GM12878 (cell line): ENCODE data around the gene SPIC. TPM values are rescaled to one million over a fixed set of nuclear protein-coding genes. Genes with fewer than 3 reads are reported as not detected.

ENCODE experiments used
- ATAC-seq: fragments of 200-7000 bp; cut with Tn5 transposase; 3 replicates; pipeline ENCODE4 v1.9.1; 2020; ENCODE audit warnings: mild to moderate bottlenecking, moderate library complexity
- BruUV-seq: library from RNA; stranded (reverse); fragments of 400-500 nt; replicated peaks from 2 replicates; lab custom pipeline; 2021; lab: Mats Ljungman, UMichigan
- CTCF ChIA-PET: fragments of 300-600 bp; sonication (Branson Sonifier 250); formaldehyde crosslinking; extraction: SDS; loops from one replicate; lab custom pipeline; 2021; ENCODE audit warnings: inconsistent platforms; lab: Yijun Ruan, JAX
- POLR2A ChIA-PET: fragments of 350-600 bp; formaldehyde crosslinking; extraction: SDS; loops from one replicate; lab custom pipeline; 2021; ENCODE audit warnings: inconsistent platforms; lab: Charles Lee
- RAD21 ChIA-PET: fragments of 300-600 bp; sonication (Branson Sonifier 250); formaldehyde crosslinking; loops from one replicate; lab custom pipeline; 2023; ENCODE audit warnings: antibody characterized with exemption; ENCODE audit not compliant: unreplicated experiment; lab: Charles Lee
- SMC1A ChIA-PET: fragments of 300-600 bp; sonication (Branson Sonifier 250); formaldehyde crosslinking; loops from one replicate; lab custom pipeline; 2023; ENCODE audit not compliant: unreplicated experiment, uncharacterized antibody; lab: Charles Lee
- DNase-seq: peaks from one replicate; pipeline ENCODE4 v3.0.0-alpha.2; 2011; ENCODE audit warnings: low read depth, low spot score
- FAIRE-seq: peaks from 3 replicates; lab custom pipeline; 2011; peaks lifted over from hg19 to GRCh38; lab: Jason Lieb, UNC
- H2AFZ ChIP-seq: 2 replicates; pipeline ENCODE4 v1.6.0; 2011; ENCODE audit warnings: low read depth, low read length, control low read depth; ENCODE audit not compliant: control insufficient read depth
- H3K27ac ChIP-seq: 2 replicates; pipeline ENCODE4 v1.5.1; 2011; ENCODE audit warnings: control low read depth; ENCODE audit not compliant: control insufficient read depth, insufficient read depth
- H3K27me3 ChIP-seq, 2 experiments: replicated peaks in 1 of 2; 2 replicates each; pipeline versions ENCODE4 v1.6.0 to v1.6.1; 2011; ENCODE audit warnings: low read length in 1 of 2; ENCODE audit not compliant: control insufficient read depth in 2 of 2, insufficient read depth in 2 of 2
- H3K36me3 ChIP-seq, 2 experiments: 2 replicates each; pipeline ENCODE4 v1.5.1; 2011; ENCODE audit warnings: low read length in 1 of 2; ENCODE audit not compliant: control insufficient read depth in 2 of 2, insufficient read depth in 2 of 2
- H3K4me1 ChIP-seq: 2 replicates; pipeline ENCODE4 v1.6.1; 2011; ENCODE audit warnings: mild to moderate bottlenecking, low read length, moderate library complexity, mixed read lengths; ENCODE audit not compliant: control insufficient read depth, insufficient read depth
- H3K4me2 ChIP-seq: 2 replicates; pipeline ENCODE4 v1.6.0; 2011; ENCODE audit warnings: control low read depth; ENCODE audit not compliant: control insufficient read depth, insufficient read depth
- H3K4me3 ChIP-seq: fragments of 200-600 bp; sonication (generic); 2 replicates; pipeline ENCODE4 v1.5.1; 2016
- H3K79me2 ChIP-seq: 2 replicates; pipeline ENCODE4 v1.6.0; 2011; ENCODE audit warnings: low read length; ENCODE audit not compliant: control insufficient read depth, insufficient read depth
- H3K9ac ChIP-seq: 2 replicates; pipeline ENCODE4 v1.8.0; 2011; ENCODE audit warnings: low read length, control low read depth, mixed read lengths; ENCODE audit not compliant: control insufficient read depth, insufficient read depth
- H3K9me3 ChIP-seq: replicated peaks from 3 replicates; pipeline ENCODE4 v1.5.1; 2011; ENCODE audit warnings: mild to moderate bottlenecking, low read length; ENCODE audit not compliant: control insufficient read depth, insufficient read depth
- H4K20me1 ChIP-seq: 2 replicates; pipeline ENCODE4 v1.6.0; 2011; ENCODE audit not compliant: control insufficient read depth, insufficient read depth
- ELK1 ChIP-seq: IDR thresholded peaks from 2 replicates; pipeline ENCODE4 v1.6.1; 2012; ENCODE audit warnings: low read depth, low read length, improper control_type of control experiment
- FOXK2 ChIP-seq: fragments of 450-650 bp; IDR thresholded peaks from 2 replicates; pipeline ENCODE4 v1.6.1; 2017; ENCODE audit warnings: mild to moderate bottlenecking, moderate library complexity
- KLF5 ChIP-seq: fragments of 450-650 bp; IDR thresholded peaks from 2 replicates; pipeline ENCODE4 v1.6.1; 2014; ENCODE audit warnings: mild to moderate bottlenecking; ENCODE audit not compliant: partially characterized antibody
- ZNF384 ChIP-seq: IDR thresholded peaks from 2 replicates; pipeline ENCODE4 v1.6.1; 2012; ENCODE audit warnings: low read depth, mild to moderate bottlenecking, low read length, improper control_type of control experiment, borderline replicate concordance
- WGBS: methylation state at CpG from one replicate; pipeline ENCODE4 v1.1.6; 2016; ENCODE audit warnings: low lambda C conversion rate; ENCODE audit not compliant: insufficient replicate concordance, insufficient coverage; ENCODE audit errors: missing lambda C conversion rate; 5-methylcytosine and 5-hydroxymethylcytosine counted together
- in situ Hi-C: fragments of 300-500 bp; cut with MboI; formaldehyde crosslinking; loops from 9 replicates; pipeline ENCODE4 v1.14.3; 2018; ENCODE audit warnings: mixed read lengths
- intact Hi-C: fragments of 100-400 bp; cut with micrococcal nuclease; formaldehyde crosslinking; loops from one replicate; pipeline ENCODE4 v1.14.2; 2022; ENCODE audit not compliant: unreplicated experiment
- polyA plus RNA-seq, 11 experiments: library from polyadenylated mRNA; depleted of rRNA in 4 of 11; unstranded in 6 of 11; stranded (reverse) in 5 of 11; fragments of >200 nt; fragmentation: Nextera tagmentation in 4 of 11; fragmentation: Illumina TruSeq in 1 of 11; extraction: Ambion mirVana in 4 of 11; extraction: Trizol in 1 of 11; gene quantifications; 1 replicate in 1 of 11; 2 replicates in 10 of 11; pipeline versions ENCODE4 v1.2.1 to v1.2.3, GENCODE V29; 2011 to 2016; ENCODE audit warnings: inconsistent platforms in 2 of 11, missing spikeins in 2 of 11, low read depth in 1 of 11
- total RNA-seq, 4 experiments: library from RNA; depleted of rRNA in 3 of 4; stranded (reverse); fragments of >200 nt in 3 of 4; fragmentation: Illumina TruSeq in 1 of 4; extraction: Trizol in 1 of 4; gene quantifications; 2 replicates each; pipeline versions ENCODE4 v1.2.1 to v1.2.3, GENCODE V29; 2013 to 2021
- TF ChIP-seq, protein P1 (sequence below): fragments of 450-650 bp; IDR thresholded peaks from 2 replicates; pipeline ENCODE4 v1.6.1; 2017; ENCODE audit warnings: low read depth, mild to moderate bottlenecking, moderate library complexity

SPIC gene
- total and polyA plus RNA-seq, 10 of the 15 experiments (the other 5 are each of a cell fraction or from before 2014, with no cell fraction given), result 0.07 to 2.2 (median 0.18) TPM; not detected in 4

DNA sequence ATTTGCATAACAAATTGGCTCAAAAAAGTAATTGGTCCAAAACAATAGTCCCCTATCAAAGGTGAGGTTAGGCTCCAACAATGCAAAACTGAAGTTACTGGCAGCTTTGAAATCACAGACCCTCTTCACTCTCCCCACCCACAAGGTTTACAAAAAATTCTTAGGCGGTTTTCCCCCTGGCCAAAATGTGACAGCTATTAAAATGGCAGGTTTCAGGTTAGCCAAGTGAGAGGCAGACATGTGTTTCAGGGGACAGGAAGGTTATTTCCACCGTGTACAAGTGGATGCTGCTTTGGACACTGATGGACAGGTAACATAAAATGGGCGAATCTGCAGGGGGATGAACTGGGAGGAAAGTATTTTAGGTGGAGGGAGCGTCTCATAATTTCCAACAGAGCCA is 888 bp upstream of the SPIC start:
- Histone ChIP-seq H3K9ac (no peak overlapping the region), H3K79me2 (no peaks in the 10 kb centered on the region), H3K27ac (no peak overlapping the region), H3K4me1 (no peaks in the 10 kb centered on the region)
- FAIRE-seq, result no peak
- DNase-seq, result no peak
- TF ChIP-seq ZNF384 (peak; percentile 58; the same call in 1 of the 2 replicates), KLF5 (no peak)
- TF ChIP-seq, protein P1, sequence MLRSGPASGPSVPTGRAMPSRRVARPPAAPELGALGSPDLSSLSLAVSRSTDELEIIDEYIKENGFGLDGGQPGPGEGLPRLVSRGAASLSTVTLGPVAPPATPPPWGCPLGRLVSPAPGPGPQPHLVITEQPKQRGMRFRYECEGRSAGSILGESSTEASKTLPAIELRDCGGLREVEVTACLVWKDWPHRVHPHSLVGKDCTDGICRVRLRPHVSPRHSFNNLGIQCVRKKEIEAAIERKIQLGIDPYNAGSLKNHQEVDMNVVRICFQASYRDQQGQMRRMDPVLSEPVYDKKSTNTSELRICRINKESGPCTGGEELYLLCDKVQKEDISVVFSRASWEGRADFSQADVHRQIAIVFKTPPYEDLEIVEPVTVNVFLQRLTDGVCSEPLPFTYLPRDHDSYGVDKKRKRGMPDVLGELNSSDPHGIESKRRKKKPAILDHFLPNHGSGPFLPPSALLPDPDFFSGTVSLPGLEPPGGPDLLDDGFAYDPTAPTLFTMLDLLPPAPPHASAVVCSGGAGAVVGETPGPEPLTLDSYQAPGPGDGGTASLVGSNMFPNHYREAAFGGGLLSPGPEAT, result 0 out of 2 replicates have a peak, but pooled peaks have one; percentile 28
- TF ChIP-seq, all 136 proteins: peak for 2
- in situ Hi-C loops (no loop called here), intact Hi-C loops (no loop called here)
- Histone ChIP-seq H3K27me3 (no peaks in the 10 kb centered on the region), H3K36me3 (no peaks in the 10 kb centered on the region), H3K4me3 (no peak overlapping the region), H2AFZ (no peak overlapping the region), H3K9me3 (no peaks in the 10 kb centered on the region), H3K4me2 (no peak overlapping the region), H4K20me1 (no peaks in the 10 kb centered on the region)
- ChIA-PET RAD21 (no interaction called here), POLR2A (no interaction called here), SMC1A (interaction anchor here (1.0 kb wide), 1 partner anchor 9 kb away, joined by 3 read pairs; no protein-coding TSS in a partner anchor), CTCF (interaction anchor here (1.6 kb wide), 1 partner anchor 10 kb away, joined by 4 read pairs; no protein-coding TSS in a partner anchor)
- no TSS peak for BruUV-seq
- WGBS, result 27% methylated on average over 4 of the region's 4 CpGs
- ATAC-seq, result peak; percentile 71

- Histone ChIP-seq H3K27me3 (no peaks in the 10 kb centered on the region), H3K79me2 (no peaks in the 10 kb centered on the region), H4K20me1 (no peaks in the 10 kb centered on the region), H3K36me3 (no peaks in the 10 kb centered on the region), H3K4me2 (no peak overlapping the region), H2AFZ (no peak overlapping the region), H3K27ac (no peak overlapping the region), H3K4me3 (no peak overlapping the region), H3K9me3 (no peaks in the 10 kb centered on the region), H3K4me1 (no peaks in the 10 kb centered on the region), H3K9ac (no peak overlapping the region)
- FAIRE-seq (no peak), DNase-seq (no peak), ATAC-seq (no peak)
- POLR2A ChIA-PET, result no interaction called here
- RAD21 ChIA-PET, result no interaction called here
- 74% methylated on average over 5 of the region's 5 CpGs for WGBS
- BruUV-seq, result no TSS peak
- CTCF ChIA-PET, result no interaction called here
- intact Hi-C loops (no loop called here), in situ Hi-C loops (no loop called here)
- TF ChIP-seq ELK1, result no peak
- no peak for TF ChIP-seq FOXK2
- SMC1A ChIA-PET, result interaction anchor here (1.0 kb wide), 1 partner anchor 12 kb away, joined by 6 read pairs; no protein-coding TSS in a partner anchor
Observed at GRCh38 chr12:101475751-101476305, 692 bp downstream of the SPIC start.
